ENCODE data around the gene STX18.
"Not testable (repeated sequence)": the region's sequence is repeated elsewhere in the genome, so short reads cannot be mapped to it uniquely, and the experiment has no call there.

STX18 gene

GRCh38 chr4:4559596-4559995 lies 17.7 kb upstream of the STX18 start:
- DNase-seq = no peak
- Histone ChIP-seq H3K9me3 (ENCODE audit: control insufficient read depth, low read length) (no peaks in the 10 kb centered on the region), H3K36me3 (ENCODE audit: control insufficient read depth, insufficient read depth, low read length) (no peaks in the 10 kb centered on the region), H3K27me3 (replicated peaks; ENCODE audit: control insufficient read depth, insufficient read depth, low read length, poor library complexity, severe bottlenecking) (no peaks in the 10 kb centered on the region), H3K27ac (ENCODE audit: insufficient read depth, low read length, poor library complexity, severe bottlenecking) (no peak overlapping the region), H3K4me3 (ENCODE audit: insufficient read depth, low read depth, low read length, poor library complexity, severe bottlenecking) (no peak overlapping the region), H3K4me1 (ENCODE audit: control insufficient read depth, insufficient read depth, low read length, poor library complexity, severe bottlenecking) (no peaks in the 10 kb centered on the region)

- Histone ChIP-seq H3K27ac (ENCODE audit: insufficient read depth, low read length, poor library complexity, severe bottlenecking) (no peak overlapping the region), H3K9me3 (ENCODE audit: control insufficient read depth, low read length) (no peaks in the 10 kb centered on the region), H3K4me3 (ENCODE audit: insufficient read depth, low read depth, low read length, poor library complexity, severe bottlenecking) (no peak overlapping the region), H3K4me1 (ENCODE audit: control insufficient read depth, insufficient read depth, low read length, poor library complexity, severe bottlenecking) (no peaks in the 10 kb centered on the region), H3K27me3 (replicated peaks; ENCODE audit: control insufficient read depth, insufficient read depth, low read length, poor library complexity, severe bottlenecking) (no peaks in the 10 kb centered on the region), H3K36me3 (ENCODE audit: control insufficient read depth, insufficient read depth, low read length) (no peaks in the 10 kb centered on the region)
- DNase-seq = no peak
Measured at GRCh38 chr4:4558881-4559280, 17.0 kb upstream of the STX18 start.

GRCh38 chr4:4555916-4556315 lies 14.1 kb upstream of the STX18 start:
- Histone ChIP-seq H3K36me3 (ENCODE audit: control insufficient read depth, insufficient read depth, low read length) (no peaks in the 10 kb centered on the region), H3K27me3 (replicated peaks; ENCODE audit: control insufficient read depth, insufficient read depth, low read length, poor library complexity, severe bottlenecking) (no peaks in the 10 kb centered on the region), H3K4me1 (ENCODE audit: control insufficient read depth, insufficient read depth, low read length, poor library complexity, severe bottlenecking) (no peaks in the 10 kb centered on the region), H3K27ac (ENCODE audit: insufficient read depth, low read length, poor library complexity, severe bottlenecking) (no peak overlapping the region), H3K9me3 (ENCODE audit: control insufficient read depth, low read length) (no peaks in the 10 kb centered on the region), H3K4me3 (ENCODE audit: insufficient read depth, low read depth, low read length, poor library complexity, severe bottlenecking) (no peak overlapping the region)
- no peak for DNase-seq

GRCh38 chr4:4554234-4554633 lies 12.4 kb upstream of the STX18 start:
- Histone ChIP-seq H3K4me1 (ENCODE audit: control insufficient read depth, insufficient read depth, low read length, poor library complexity, severe bottlenecking) (no peaks in the 10 kb centered on the region), H3K27me3 (replicated peaks; ENCODE audit: control insufficient read depth, insufficient read depth, low read length, poor library complexity, severe bottlenecking) (no peaks in the 10 kb centered on the region), H3K36me3 (ENCODE audit: control insufficient read depth, insufficient read depth, low read length) (peaks cover 2% of the 10 kb centered on the region), H3K9me3 (ENCODE audit: control insufficient read depth, low read length) (no peaks in the 10 kb centered on the region), H3K27ac (ENCODE audit: insufficient read depth, low read length, poor library complexity, severe bottlenecking) (no peak overlapping the region), H3K4me3 (ENCODE audit: insufficient read depth, low read depth, low read length, poor library complexity, severe bottlenecking) (no peak overlapping the region)
- no peak for DNase-seq

GRCh38 chr4:4552042-4552441 lies 10.2 kb upstream of the STX18 start:
- not testable (repeated sequence) for H3K36me3 ChIP-seq (ENCODE audit: control insufficient read depth, insufficient read depth, low read length); H3K4me3 ChIP-seq (ENCODE audit: insufficient read depth, low read depth, low read length, poor library complexity, severe bottlenecking)

GRCh38 chr4:4550161-4550560 lies 8.3 kb upstream of the STX18 start:
- not testable (repeated sequence) for H3K36me3 ChIP-seq (ENCODE audit: control insufficient read depth, insufficient read depth, low read length); H3K9me3 ChIP-seq (ENCODE audit: control insufficient read depth, low read length); H3K4me3 ChIP-seq (ENCODE audit: insufficient read depth, low read depth, low read length, poor library complexity, severe bottlenecking); H3K27ac ChIP-seq (ENCODE audit: insufficient read depth, low read length, poor library complexity, severe bottlenecking); H3K27me3 ChIP-seq (replicated peaks; ENCODE audit: control insufficient read depth, insufficient read depth, low read length, poor library complexity, severe bottlenecking); H3K4me1 ChIP-seq (ENCODE audit: control insufficient read depth, insufficient read depth, low read length, poor library complexity, severe bottlenecking); DNase-seq

More at GRCh38 chr4:4552042-4552441, 10.2 kb upstream of the STX18 start:
- not testable (repeated sequence) for H3K27ac ChIP-seq (ENCODE audit: insufficient read depth, low read length, poor library complexity, severe bottlenecking); H3K4me1 ChIP-seq (ENCODE audit: control insufficient read depth, insufficient read depth, low read length, poor library complexity, severe bottlenecking); DNase-seq; H3K9me3 ChIP-seq (ENCODE audit: control insufficient read depth, low read length); H3K27me3 ChIP-seq (replicated peaks; ENCODE audit: control insufficient read depth, insufficient read depth, low read length, poor library complexity, severe bottlenecking)

- no peaks in the 10 kb centered on the region for H3K27me3 ChIP-seq (replicated peaks; ENCODE audit: control insufficient read depth, insufficient read depth, low read length, poor library complexity, severe bottlenecking)
- H3K4me1 ChIP-seq (ENCODE audit: control insufficient read depth, insufficient read depth, low read length, poor library complexity, severe bottlenecking) = no peaks in the 10 kb centered on the region
- no peak overlapping the region for H3K4me3 ChIP-seq (ENCODE audit: insufficient read depth, low read depth, low read length, poor library complexity, severe bottlenecking)
- H3K27ac ChIP-seq (ENCODE audit: insufficient read depth, low read length, poor library complexity, severe bottlenecking) = no peak overlapping the region
- H3K9me3 ChIP-seq (ENCODE audit: control insufficient read depth, low read length) = no peaks in the 10 kb centered on the region
- H3K36me3 ChIP-seq (ENCODE audit: control insufficient read depth, insufficient read depth, low read length) = peaks cover 6% of the 10 kb centered on the region
- DNase-seq = no peak
Measured at GRCh38 chr4:4549534-4549933, 7.7 kb upstream of the STX18 start.

- DNase-seq = no peak
- no peak overlapping the region for H3K27ac ChIP-seq (ENCODE audit: insufficient read depth, low read length, poor library complexity, severe bottlenecking)
- no peaks in the 10 kb centered on the region for H3K9me3 ChIP-seq (ENCODE audit: control insufficient read depth, low read length)
- H3K4me3 ChIP-seq (ENCODE audit: insufficient read depth, low read depth, low read length, poor library complexity, severe bottlenecking) = peak overlapping the region; percentile 99
- no peaks in the 10 kb centered on the region for H3K36me3 ChIP-seq (ENCODE audit: control insufficient read depth, insufficient read depth, low read length)
- peaks cover 12% of the 10 kb centered on the region for H3K4me1 ChIP-seq (ENCODE audit: control insufficient read depth, insufficient read depth, low read length, poor library complexity, severe bottlenecking)
- no peaks in the 10 kb centered on the region for H3K27me3 ChIP-seq (replicated peaks; ENCODE audit: control insufficient read depth, insufficient read depth, low read length, poor library complexity, severe bottlenecking)
Measured at GRCh38 chr4:4542774-4543485, 1.1 kb upstream of the STX18 start.

GRCh38 chr4:4541040-4541631 lies 712 bp downstream of the STX18 start:
- Histone ChIP-seq H3K27ac (ENCODE audit: insufficient read depth, low read length, poor library complexity, severe bottlenecking) (peak overlapping the region; percentile 79), H3K27me3 (replicated peaks; ENCODE audit: control insufficient read depth, insufficient read depth, low read length, poor library complexity, severe bottlenecking) (no peaks in the 10 kb centered on the region), H3K36me3 (ENCODE audit: control insufficient read depth, insufficient read depth, low read length) (no peaks in the 10 kb centered on the region), H3K4me3 (ENCODE audit: insufficient read depth, low read depth, low read length, poor library complexity, severe bottlenecking) (peak overlapping the region; percentile 99), H3K9me3 (ENCODE audit: control insufficient read depth, low read length) (no peaks in the 10 kb centered on the region), H3K4me1 (ENCODE audit: control insufficient read depth, insufficient read depth, low read length, poor library complexity, severe bottlenecking) (peaks cover 12% of the 10 kb centered on the region)
- DNase-seq = peak in 1 of 3 donors; percentile 1

- no peak overlapping the region for H3K27ac ChIP-seq (ENCODE audit: insufficient read depth, low read length, poor library complexity, severe bottlenecking)
- no peak overlapping the region for H3K4me3 ChIP-seq (ENCODE audit: insufficient read depth, low read depth, low read length, poor library complexity, severe bottlenecking)
- H3K27me3 ChIP-seq (replicated peaks; ENCODE audit: control insufficient read depth, insufficient read depth, low read length, poor library complexity, severe bottlenecking) = no peaks in the 10 kb centered on the region
- DNase-seq = no peak
- no peaks in the 10 kb centered on the region for H3K9me3 ChIP-seq (ENCODE audit: control insufficient read depth, low read length)
- peaks cover 12% of the 10 kb centered on the region for H3K4me1 ChIP-seq (ENCODE audit: control insufficient read depth, insufficient read depth, low read length, poor library complexity, severe bottlenecking)
- no peaks in the 10 kb centered on the region for H3K36me3 ChIP-seq (ENCODE audit: control insufficient read depth, insufficient read depth, low read length)
Measured at GRCh38 chr4:4539481-4539880, 2.4 kb downstream of the STX18 start.
